GM21381 (cell line): Measurements from ENCODE around the gene LEMD1.
A peak's percentile ranks its signal among the peaks of the same experiment; 100 is the strongest.
"Not testable (repeated sequence)": the region's sequence is repeated elsewhere in the genome, so short reads cannot be mapped to it uniquely, and the experiment has no call there.

Experiments used
- ATAC-seq: cut with Tn5 transposase; IDR thresholded peaks from one replicate; pipeline ENCODE4 v1.9.1; 2021; ENCODE audit warnings: mild to moderate bottlenecking, moderate library complexity; ENCODE audit not compliant: unreplicated experiment

The LEMD1 gene

GRCh38 chr1:205447457-205448341, 25.8 kb upstream of the LEMD1 start:
- no peak for ATAC-seq

GRCh38 chr1:205446828-205447227, 25.0 kb upstream of the LEMD1 start:
- ATAC-seq, result no peak

GRCh38 chr1:205445646-205445935, 23.7 kb upstream of the LEMD1 start:
- no peak for ATAC-seq

GRCh38 chr1:205444931-205445645, 23.2 kb upstream of the LEMD1 start:
- no peak for ATAC-seq

- ATAC-seq, result no peak
Measured at GRCh38 chr1:205444300-205444930, 22.6 kb upstream of the LEMD1 start.

GRCh38 chr1:205443585-205444299, 21.9 kb upstream of the LEMD1 start:
- no peak for ATAC-seq

- ATAC-seq, result no peak
Measured at GRCh38 chr1:205442051-205442725, 20.3 kb upstream of the LEMD1 start.

- ATAC-seq, result no peak
Measured at GRCh38 chr1:205441716-205442050, 19.8 kb upstream of the LEMD1 start.

- no peak for ATAC-seq
Measured at GRCh38 chr1:205441318-205441633, 19.4 kb upstream of the LEMD1 start.

- peak; percentile 67 for ATAC-seq
Measured at GRCh38 chr1:205440476-205441317, 18.8 kb upstream of the LEMD1 start.

GRCh38 chr1:205440121-205440475, 18.2 kb upstream of the LEMD1 start:
- ATAC-seq, result no peak

GRCh38 chr1:205438213-205439158, 16.6 kb upstream of the LEMD1 start:
- no peak for ATAC-seq

- no peak for ATAC-seq
Measured at GRCh38 chr1:205437570-205437969, 15.7 kb upstream of the LEMD1 start.

- ATAC-seq, result no peak
Measured at GRCh38 chr1:205436776-205437410, 15.0 kb upstream of the LEMD1 start.

GRCh38 chr1:205435578-205436573, 14.0 kb upstream of the LEMD1 start:
- no peak for ATAC-seq

GRCh38 chr1:205434738-205435137, 12.9 kb upstream of the LEMD1 start:
- no peak for ATAC-seq

GRCh38 chr1:205432692-205433091, 10.8 kb upstream of the LEMD1 start:
- ATAC-seq, result not testable (repeated sequence)
